Subcutaneous adipose tissue (tissue), 4 donors: Measurements from ENCODE around the gene OR52D1. TPM values are rescaled to one million over a fixed set of nuclear protein-coding genes. Genes with fewer than 3 reads are reported as not detected.

Experiments used
- CTCF ChIP-seq: fragments of 450-650 bp; IDR thresholded peaks from one replicate; pipeline ENCODE4 v1.5.1; 2016; ENCODE audit warnings: low read depth, mild to moderate bottlenecking, control low read depth, antibody characterized with exemption, moderate library complexity
- total RNA-seq, 4 donors: library from RNA; depleted of rRNA; stranded (reverse); fragments of >200 nt; gene quantifications; one replicate each; pipeline ENCODE4 v1.1.0, GENCODE V29; 2016

Gene OR52D1
- total RNA-seq, 4 donors from 2014 or later, result not detected

GRCh38 chr11:5473921-5474320, 14.6 kb upstream of the OR52D1 start:
- TF ChIP-seq CTCF, result no peak

- no peak for TF ChIP-seq CTCF
These were observed 12.2 kb upstream of the OR52D1 start for GRCh38 chr11:5476186-5476819.

GRCh38 chr11:5486003-5486402, 2.5 kb upstream of the OR52D1 start:
- TF ChIP-seq CTCF, result no peak

- TF ChIP-seq CTCF, result no peak
These were observed 2.1 kb upstream of the OR52D1 start for GRCh38 chr11:5486421-5486820.

- no peak for TF ChIP-seq CTCF
These were observed 414 bp downstream of the OR52D1 start for GRCh38 chr11:5488798-5489399.

- TF ChIP-seq CTCF, result no peak
These were observed 1.3 kb downstream of the OR52D1 start for GRCh38 chr11:5489576-5490357.

GRCh38 chr11:5499671-5500070, 11.2 kb downstream of the OR52D1 start:
- TF ChIP-seq CTCF, result no peak
